Esophagus squamous epithelium (tissue), 4 donors: Measurements from ENCODE around the gene IMPG2.

Source experiments
- POLR2A ChIP-seq, 4 donors: fragments of 450-650 bp; IDR thresholded peaks; one replicate each; pipeline ENCODE4 v1.6.1; 2017; ENCODE audit warnings: antibody characterized with exemption in 4 of 4, mild to moderate bottlenecking in 4 of 4, moderate library complexity in 3 of 4
- TF ChIP-seq, protein P1 (sequence below), 6 experiments: fragments of 450-650 bp in 4 of 6; fragments of 200-600 bp in 2 of 6; sonication (generic) in 2 of 6; IDR thresholded peaks; one replicate each; pipeline ENCODE4 v1.5.1; 2016 to 2019; ENCODE audit warnings: antibody characterized with exemption in 6 of 6, mild to moderate bottlenecking in 4 of 6, moderate library complexity in 4 of 6

DNA sequence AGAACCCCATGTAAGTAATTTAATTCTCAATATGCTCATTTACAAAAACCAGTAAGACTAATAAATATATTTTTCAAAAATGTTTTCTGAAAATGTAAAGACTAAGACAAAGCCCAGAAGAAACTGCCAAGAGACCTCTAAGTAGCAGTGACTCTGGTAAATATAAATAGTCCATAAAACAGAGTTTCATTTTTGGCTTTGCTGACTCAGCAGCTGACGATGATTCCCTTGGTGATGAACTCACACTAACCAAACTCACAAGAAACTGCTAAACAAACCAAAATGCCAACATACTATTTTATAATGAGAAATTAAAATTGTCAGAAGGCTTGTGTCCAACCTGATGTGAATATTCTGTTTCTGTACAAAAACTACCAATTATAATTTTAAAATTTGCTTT is 31.5 kb upstream of the IMPG2 start:
- TF ChIP-seq, protein P1, sequence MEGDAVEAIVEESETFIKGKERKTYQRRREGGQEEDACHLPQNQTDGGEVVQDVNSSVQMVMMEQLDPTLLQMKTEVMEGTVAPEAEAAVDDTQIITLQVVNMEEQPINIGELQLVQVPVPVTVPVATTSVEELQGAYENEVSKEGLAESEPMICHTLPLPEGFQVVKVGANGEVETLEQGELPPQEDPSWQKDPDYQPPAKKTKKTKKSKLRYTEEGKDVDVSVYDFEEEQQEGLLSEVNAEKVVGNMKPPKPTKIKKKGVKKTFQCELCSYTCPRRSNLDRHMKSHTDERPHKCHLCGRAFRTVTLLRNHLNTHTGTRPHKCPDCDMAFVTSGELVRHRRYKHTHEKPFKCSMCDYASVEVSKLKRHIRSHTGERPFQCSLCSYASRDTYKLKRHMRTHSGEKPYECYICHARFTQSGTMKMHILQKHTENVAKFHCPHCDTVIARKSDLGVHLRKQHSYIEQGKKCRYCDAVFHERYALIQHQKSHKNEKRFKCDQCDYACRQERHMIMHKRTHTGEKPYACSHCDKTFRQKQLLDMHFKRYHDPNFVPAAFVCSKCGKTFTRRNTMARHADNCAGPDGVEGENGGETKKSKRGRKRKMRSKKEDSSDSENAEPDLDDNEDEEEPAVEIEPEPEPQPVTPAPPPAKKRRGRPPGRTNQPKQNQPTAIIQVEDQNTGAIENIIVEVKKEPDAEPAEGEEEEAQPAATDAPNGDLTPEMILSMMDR (IDR thresholded peaks at IDR 0.05), result no peak
- TF ChIP-seq POLR2A (IDR thresholded peaks at IDR 0.05), result no peak
